SU-DHL-6 (cell line): ENCODE data around the gene MAX.

Experiments
- H2AFZ ChIP-seq: fragments of 200-600 bp; sonication (generic); 2 replicates; pipeline ENCODE4 v1.6.1; 2014; ENCODE audit warnings: low read depth, mild to moderate bottlenecking, moderate library complexity, mixed read lengths, antibody characterized with exemption, low read length; ENCODE audit not compliant: severe bottlenecking
- H3F3A ChIP-seq: fragments of 200-600 bp; shearing (Covaris generic); 2 replicates; pipeline ENCODE4 v1.6.0; 2016; ENCODE audit warnings: antibody characterized with exemption, mild to moderate bottlenecking; ENCODE audit not compliant: insufficient read depth
- H3K27ac ChIP-seq: fragments of 200-600 bp; sonication (generic); 2 replicates; pipeline ENCODE4 v1.5.1; 2016; ENCODE audit warnings: low read depth, mild to moderate bottlenecking, low read length, moderate library complexity, mixed read lengths
- H3K27me3 ChIP-seq: fragments of 200-600 bp; sonication (generic), shearing (Covaris generic); 2 replicates; pipeline ENCODE4 v1.6.0; 2014; ENCODE audit warnings: mild to moderate bottlenecking, low read length
- H3K36me3 ChIP-seq: fragments of 200-600 bp; sonication (generic); 2 replicates; pipeline ENCODE4 v1.6.1; 2014; ENCODE audit warnings: mild to moderate bottlenecking, low read length, mixed read lengths
- H3K4me2 ChIP-seq: fragments of 300-600, 200-600 bp; shearing (Covaris generic), sonication (generic); 2 replicates; pipeline ENCODE4 v1.6.0; 2014; ENCODE audit warnings: low read length, low read depth, mild to moderate bottlenecking; ENCODE audit not compliant: poor library complexity, severe bottlenecking
- H3K4me3 ChIP-seq: fragments of 200-600 bp; sonication (generic); 2 replicates; pipeline ENCODE4 v1.5.1; 2014; ENCODE audit warnings: antibody characterized with exemption, low read length, mild to moderate bottlenecking, mixed read lengths; ENCODE audit not compliant: insufficient read depth, poor library complexity, severe bottlenecking
- H3K79me2 ChIP-seq: fragments of 200-600 bp; sonication (generic); 2 replicates; pipeline ENCODE4 v1.6.1; 2014; ENCODE audit warnings: mild to moderate bottlenecking, low read length, moderate library complexity; ENCODE audit not compliant: insufficient read depth
- H3K9ac ChIP-seq: fragments of 200-600 bp; sonication (generic); 2 replicates; pipeline ENCODE4 v1.7.0; 2014; ENCODE audit warnings: mild to moderate bottlenecking, low read length
- H3K9me2 ChIP-seq: fragments of 200-600 bp; sonication (generic); replicated peaks from 2 replicates; pipeline ENCODE4 v1.6.1; 2014; ENCODE audit warnings: low read length; ENCODE audit not compliant: insufficient read depth
- H3K9me3 ChIP-seq: fragments of 200-600 bp; sonication (generic); 2 replicates; pipeline ENCODE4 v1.6.1; 2014; ENCODE audit warnings: low read length, mixed read lengths; ENCODE audit not compliant: insufficient read depth
- H4K20me1 ChIP-seq: fragments of 200-600 bp; sonication (generic); 2 replicates; pipeline ENCODE4 v1.6.1; 2014; ENCODE audit warnings: low read depth, mild to moderate bottlenecking, antibody characterized with exemption, low read length, moderate library complexity, mixed read lengths
- EZH2phosphoT487 ChIP-seq: fragments of 200-600 bp; sonication (generic), shearing (Covaris generic); conservative IDR thresholded peaks from 2 replicates; pipeline ENCODE4 v1.6.1; 2018; ENCODE audit warnings: mild to moderate bottlenecking, antibody characterized with exemption, low read length, moderate library complexity, mixed read lengths
- TF ChIP-seq, protein P1 (sequence below): fragments of 200-600 bp; sonication (generic); IDR thresholded peaks from one replicate; pipeline ENCODE4 v1.5.1; 2017; ENCODE audit warnings: antibody characterized with exemption, mild to moderate bottlenecking, low read length, moderate library complexity; ENCODE audit not compliant: insufficient read depth, poor library complexity, severe bottlenecking

The MAX gene

DNA sequence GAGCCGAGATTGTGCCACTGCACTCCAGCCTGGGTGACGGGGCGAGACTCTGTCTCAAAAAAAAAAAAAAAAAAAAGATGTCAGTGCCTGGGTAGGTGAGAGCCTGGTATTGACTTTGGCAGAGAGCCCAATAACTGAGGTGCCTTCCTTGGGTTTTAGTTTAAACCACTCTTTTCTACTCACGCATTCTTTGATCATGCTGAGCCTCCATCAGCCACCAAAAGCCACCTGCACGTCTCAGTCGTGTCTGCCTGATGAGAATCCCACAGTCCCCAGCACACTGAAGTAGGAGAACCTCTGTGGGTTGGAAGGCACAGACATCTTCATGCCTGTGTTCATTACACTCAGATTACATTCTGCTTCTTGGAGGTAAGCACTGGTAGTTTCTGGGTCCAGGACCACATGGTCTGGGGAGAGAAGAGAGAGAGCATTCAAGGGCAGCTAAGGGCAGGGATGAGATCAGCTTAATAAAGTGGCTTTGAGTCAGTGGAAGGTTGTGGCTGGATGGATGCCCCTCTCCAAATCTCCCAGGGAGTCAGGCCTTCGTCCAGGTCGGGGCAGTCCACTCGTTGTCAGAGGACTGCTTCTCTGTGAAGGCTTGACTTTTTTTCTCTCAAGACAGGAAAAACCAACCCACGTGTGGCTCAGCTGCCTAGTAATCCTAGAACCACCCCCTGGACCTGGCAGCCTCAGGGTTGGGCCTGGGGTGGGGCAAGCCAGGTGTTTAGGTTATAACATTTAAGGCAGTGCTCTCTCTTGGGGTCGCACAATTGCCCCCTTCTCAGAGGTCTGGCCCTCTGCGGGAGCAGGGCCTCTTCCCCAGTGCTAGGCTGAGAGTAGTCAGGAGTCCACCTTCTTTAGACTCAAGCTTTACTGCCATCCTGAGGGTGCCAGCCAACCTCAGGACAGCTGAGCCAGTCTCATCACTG is 32.6 kb upstream of the MAX start:
- H4K20me1 ChIP-seq, result no peaks in the 10 kb centered on the region
- H3K79me2 ChIP-seq, result no peaks in the 10 kb centered on the region
- no peak overlapping the region for H3K4me3 ChIP-seq
- no peaks in the 10 kb centered on the region for H3K9me3 ChIP-seq
- no peak overlapping the region for H2AFZ ChIP-seq
- no peak overlapping the region for H3K27ac ChIP-seq
- H3K4me2 ChIP-seq, result no peak overlapping the region
- H3F3A ChIP-seq, result no peaks in the 10 kb centered on the region
- H3K9ac ChIP-seq, result no peak overlapping the region
- no peaks in the 10 kb centered on the region for H3K9me2 ChIP-seq
- no peak for TF ChIP-seq EZH2phosphoT487
- TF ChIP-seq, protein P1, sequence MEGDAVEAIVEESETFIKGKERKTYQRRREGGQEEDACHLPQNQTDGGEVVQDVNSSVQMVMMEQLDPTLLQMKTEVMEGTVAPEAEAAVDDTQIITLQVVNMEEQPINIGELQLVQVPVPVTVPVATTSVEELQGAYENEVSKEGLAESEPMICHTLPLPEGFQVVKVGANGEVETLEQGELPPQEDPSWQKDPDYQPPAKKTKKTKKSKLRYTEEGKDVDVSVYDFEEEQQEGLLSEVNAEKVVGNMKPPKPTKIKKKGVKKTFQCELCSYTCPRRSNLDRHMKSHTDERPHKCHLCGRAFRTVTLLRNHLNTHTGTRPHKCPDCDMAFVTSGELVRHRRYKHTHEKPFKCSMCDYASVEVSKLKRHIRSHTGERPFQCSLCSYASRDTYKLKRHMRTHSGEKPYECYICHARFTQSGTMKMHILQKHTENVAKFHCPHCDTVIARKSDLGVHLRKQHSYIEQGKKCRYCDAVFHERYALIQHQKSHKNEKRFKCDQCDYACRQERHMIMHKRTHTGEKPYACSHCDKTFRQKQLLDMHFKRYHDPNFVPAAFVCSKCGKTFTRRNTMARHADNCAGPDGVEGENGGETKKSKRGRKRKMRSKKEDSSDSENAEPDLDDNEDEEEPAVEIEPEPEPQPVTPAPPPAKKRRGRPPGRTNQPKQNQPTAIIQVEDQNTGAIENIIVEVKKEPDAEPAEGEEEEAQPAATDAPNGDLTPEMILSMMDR, result no peak
- no peaks in the 10 kb centered on the region for H3K27me3 ChIP-seq
- H3K36me3 ChIP-seq, result no peaks in the 10 kb centered on the region

DNA sequence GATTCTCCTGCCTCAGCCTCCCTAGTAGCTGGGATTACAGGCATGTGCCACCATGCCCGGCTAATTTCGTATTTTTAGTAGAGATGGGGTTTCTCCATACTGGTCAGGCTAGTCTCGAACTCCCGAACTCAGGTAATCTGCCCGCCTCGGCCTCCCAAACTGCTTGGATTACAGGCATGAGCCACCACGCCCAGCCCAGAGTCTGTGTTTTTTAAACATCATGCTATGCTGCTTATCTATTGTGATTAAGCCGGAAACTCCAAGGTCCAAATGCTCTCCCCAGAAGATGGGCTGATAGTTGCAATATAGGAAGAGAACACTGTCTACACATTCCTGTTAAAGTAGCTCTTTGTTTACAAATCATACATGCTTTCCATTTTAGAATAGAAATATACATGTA is 30.5 kb upstream of the MAX start:
- no peaks in the 10 kb centered on the region for H3K36me3 ChIP-seq
- H3K4me3 ChIP-seq, result no peak overlapping the region
- H3K27me3 ChIP-seq, result no peaks in the 10 kb centered on the region
- TF ChIP-seq, protein P1, result no peak
- TF ChIP-seq EZH2phosphoT487, result no peak
- no peak overlapping the region for H3K9ac ChIP-seq
- no peaks in the 10 kb centered on the region for H3K79me2 ChIP-seq
- H3K27ac ChIP-seq, result no peak overlapping the region
- no peaks in the 10 kb centered on the region for H4K20me1 ChIP-seq
- no peaks in the 10 kb centered on the region for H3K9me3 ChIP-seq
- no peak overlapping the region for H2AFZ ChIP-seq
- no peak overlapping the region for H3K4me2 ChIP-seq
- no peaks in the 10 kb centered on the region for H3F3A ChIP-seq
- no peaks in the 10 kb centered on the region for H3K9me2 ChIP-seq

DNA sequence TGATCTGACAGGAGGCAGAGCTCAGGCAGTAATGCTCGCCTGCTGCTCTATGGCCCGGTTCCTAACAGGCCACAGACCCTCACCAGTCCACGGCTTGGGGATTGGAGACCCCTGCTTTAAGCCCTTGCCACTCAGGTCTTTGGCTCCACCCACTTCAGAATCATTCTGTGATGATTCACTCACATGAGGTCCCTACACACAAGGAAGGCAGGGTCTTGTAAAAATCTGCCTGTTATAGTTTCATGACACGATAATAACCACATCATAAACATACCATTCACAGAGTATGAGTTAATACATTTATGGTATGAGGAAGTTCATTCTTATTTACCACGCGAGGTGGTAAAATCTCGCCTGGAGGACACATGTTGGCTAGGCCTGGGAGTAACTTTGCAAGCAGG is 29.0 kb upstream of the MAX start:
- Histone ChIP-seq H3K9me2 (no peaks in the 10 kb centered on the region), H3K79me2 (no peaks in the 10 kb centered on the region), H3K9ac (no peak overlapping the region), H3F3A (no peaks in the 10 kb centered on the region), H3K27me3 (no peaks in the 10 kb centered on the region), H3K27ac (no peak overlapping the region), H3K4me3 (no peak overlapping the region), H3K9me3 (no peaks in the 10 kb centered on the region), H2AFZ (no peak overlapping the region), H4K20me1 (no peaks in the 10 kb centered on the region), H3K4me2 (no peak overlapping the region), H3K36me3 (no peaks in the 10 kb centered on the region)
- TF ChIP-seq, protein P1, result no peak
- no peak for TF ChIP-seq EZH2phosphoT487
